Astrocyte of the cerebellum (primary cell): ENCODE measurements around the gene CAMTA1.

Experiments used
- DNase-seq: peaks from one replicate; pipeline ENCODE4 v3.0.0-alpha.2; 2011; ENCODE audit warnings: low read depth
- H3K4me3 ChIP-seq: 2 replicates; pipeline ENCODE4 v1.5.1; 2011; ENCODE audit warnings: mild to moderate bottlenecking, low read depth, low read length, moderate library complexity
- in situ Hi-C: cut with HindIII; loops from 2 replicates; pipeline ENCODE4 v1.10.0; 2017; ENCODE audit warnings: low sequenced_read_pairs
- TF ChIP-seq, protein P1 (sequence below): IDR thresholded peaks from 2 replicates; pipeline ENCODE4 v1.5.1; 2012; ENCODE audit warnings: low read length, low read depth, moderate library complexity, mild to moderate bottlenecking; ENCODE audit errors: missing control alignments

CAMTA1 gene

DNA sequence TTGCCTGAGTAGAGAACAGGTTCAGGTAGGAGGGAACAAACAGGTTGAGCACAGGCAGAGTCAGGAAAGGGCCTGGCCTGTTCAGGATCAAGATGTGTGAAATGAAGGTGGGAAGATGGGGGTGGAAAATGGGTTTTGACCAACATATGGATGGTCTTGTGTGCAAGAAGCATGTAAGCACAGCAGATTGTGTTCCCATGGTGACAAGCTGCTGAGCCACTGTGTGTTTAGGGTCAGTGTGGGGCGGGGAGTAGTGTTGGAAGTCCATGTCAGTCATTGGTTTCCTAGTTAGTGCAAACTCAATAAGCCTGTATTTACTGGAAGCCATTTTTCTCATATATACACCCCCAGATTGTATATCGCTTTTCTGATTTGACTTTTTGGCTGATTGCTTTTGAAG, 111.9 kb downstream of the CAMTA1 start:
- DNase-seq, result no peak
- H3K4me3 ChIP-seq, result no peak overlapping the region
- in situ Hi-C loops, result no loop called here
- TF ChIP-seq, protein P1, sequence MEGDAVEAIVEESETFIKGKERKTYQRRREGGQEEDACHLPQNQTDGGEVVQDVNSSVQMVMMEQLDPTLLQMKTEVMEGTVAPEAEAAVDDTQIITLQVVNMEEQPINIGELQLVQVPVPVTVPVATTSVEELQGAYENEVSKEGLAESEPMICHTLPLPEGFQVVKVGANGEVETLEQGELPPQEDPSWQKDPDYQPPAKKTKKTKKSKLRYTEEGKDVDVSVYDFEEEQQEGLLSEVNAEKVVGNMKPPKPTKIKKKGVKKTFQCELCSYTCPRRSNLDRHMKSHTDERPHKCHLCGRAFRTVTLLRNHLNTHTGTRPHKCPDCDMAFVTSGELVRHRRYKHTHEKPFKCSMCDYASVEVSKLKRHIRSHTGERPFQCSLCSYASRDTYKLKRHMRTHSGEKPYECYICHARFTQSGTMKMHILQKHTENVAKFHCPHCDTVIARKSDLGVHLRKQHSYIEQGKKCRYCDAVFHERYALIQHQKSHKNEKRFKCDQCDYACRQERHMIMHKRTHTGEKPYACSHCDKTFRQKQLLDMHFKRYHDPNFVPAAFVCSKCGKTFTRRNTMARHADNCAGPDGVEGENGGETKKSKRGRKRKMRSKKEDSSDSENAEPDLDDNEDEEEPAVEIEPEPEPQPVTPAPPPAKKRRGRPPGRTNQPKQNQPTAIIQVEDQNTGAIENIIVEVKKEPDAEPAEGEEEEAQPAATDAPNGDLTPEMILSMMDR, result no peak

DNA sequence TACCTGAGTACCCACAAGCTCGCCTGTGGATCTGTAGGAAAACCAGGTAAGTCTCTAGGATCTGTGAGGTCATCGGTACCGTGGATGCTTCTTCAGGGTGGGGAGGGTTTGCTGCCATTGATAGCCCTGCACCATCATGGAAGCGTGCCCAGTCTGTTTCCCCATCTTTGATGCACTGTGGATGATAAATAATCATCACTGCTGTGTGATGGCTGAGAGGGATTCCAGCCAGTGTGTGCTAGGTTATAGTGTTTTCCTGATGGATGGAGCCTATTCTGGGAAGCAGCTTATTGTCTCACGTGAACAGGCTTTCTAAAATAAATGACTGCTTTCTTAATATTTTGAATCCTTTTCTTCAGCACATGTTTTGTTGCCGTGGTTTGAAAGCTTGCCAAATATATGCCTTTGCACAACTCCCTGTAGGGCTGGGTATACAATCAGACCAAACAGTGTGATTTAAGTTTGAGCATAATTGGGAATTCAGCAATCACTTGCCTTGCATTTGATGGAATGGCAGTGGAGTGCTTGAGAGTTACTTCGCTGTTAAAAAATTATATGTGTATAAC, 113.8 kb downstream of the CAMTA1 start:
- H3K4me3 ChIP-seq, result no peak overlapping the region
- DNase-seq, result no peak
- TF ChIP-seq, protein P1, result no peak
- in situ Hi-C loops, result no loop called here

DNA sequence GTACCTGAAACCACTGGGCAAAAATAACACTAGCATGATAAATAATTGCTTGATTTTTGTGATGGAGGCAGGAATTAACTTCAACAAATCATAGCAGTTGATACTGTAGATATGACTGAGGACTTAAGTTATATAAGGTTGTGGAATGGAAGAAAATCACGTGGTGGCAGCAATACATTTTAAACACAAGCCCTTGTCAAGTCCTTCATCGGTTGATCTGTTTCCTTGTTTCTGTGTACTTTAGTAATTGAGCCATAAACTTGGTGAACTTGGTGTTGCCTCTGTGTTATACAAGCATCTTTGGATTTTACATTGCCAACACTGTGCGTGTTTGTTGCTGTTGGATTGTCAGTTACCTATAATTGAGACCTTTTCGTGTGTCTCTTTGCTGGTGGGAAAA, 114.4 kb downstream of the CAMTA1 start:
- in situ Hi-C loops, result no loop called here
- TF ChIP-seq, protein P1, result no peak
- H3K4me3 ChIP-seq, result no peak overlapping the region
- DNase-seq, result no peak

DNA sequence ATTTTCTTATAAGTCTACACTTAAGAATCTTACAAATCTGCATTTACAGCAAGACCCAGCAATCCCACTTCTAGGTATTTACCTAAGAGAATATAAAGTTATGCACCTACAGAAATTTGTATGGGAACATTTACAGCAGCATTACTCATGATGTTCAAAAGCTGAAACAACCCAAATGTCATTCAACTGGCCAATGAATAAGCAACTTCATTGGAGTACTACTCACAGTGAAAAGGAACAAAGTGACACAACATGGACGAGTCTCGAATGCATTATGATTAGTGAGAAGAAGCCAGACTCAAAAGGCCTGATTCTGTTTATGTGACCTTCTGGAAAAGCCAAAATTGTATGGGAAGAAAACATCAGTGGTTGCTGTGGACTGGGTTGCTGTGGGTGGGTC, 116.9 kb downstream of the CAMTA1 start:
- in situ Hi-C loops, result no loop called here
- TF ChIP-seq, protein P1, result no peak
- no peak overlapping the region for H3K4me3 ChIP-seq
- no peak for DNase-seq

DNA sequence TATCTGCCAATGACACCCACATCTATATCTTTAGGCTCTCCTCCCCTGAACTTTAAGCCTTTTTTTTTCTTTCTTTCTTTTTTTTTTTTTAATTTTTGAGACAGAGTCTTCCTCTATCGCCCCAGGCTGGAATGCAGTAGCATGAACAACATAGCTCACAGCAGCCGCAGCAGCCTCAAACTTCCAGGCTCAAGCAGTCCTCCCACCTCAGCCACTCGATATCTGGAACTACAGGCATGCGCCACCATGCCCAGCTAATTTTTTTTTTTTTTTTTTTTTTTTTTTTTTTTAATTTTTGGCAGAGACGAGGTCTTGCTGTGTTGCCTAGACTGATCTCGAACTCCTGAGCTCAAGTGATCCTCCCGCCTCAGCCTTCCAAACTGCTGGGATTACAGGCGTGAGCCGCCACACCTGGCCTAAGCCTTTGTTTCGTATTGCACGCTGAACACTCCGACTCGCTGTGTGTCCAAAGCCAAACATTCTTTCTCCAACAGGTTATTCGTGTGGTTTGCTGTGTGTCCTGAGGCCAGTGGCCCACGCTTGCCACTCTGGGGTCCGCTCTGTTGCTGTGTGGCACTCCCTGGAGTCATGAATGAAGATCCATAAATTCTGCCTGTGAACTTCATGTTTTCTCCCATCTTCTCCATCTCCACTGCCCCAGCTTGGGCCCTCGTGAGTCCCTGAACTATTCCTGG, 119.4 kb downstream of the CAMTA1 start:
- TF ChIP-seq, protein P1, result no peak
- DNase-seq, result no peak
- in situ Hi-C loops, result no loop called here
- no peak overlapping the region for H3K4me3 ChIP-seq

DNA sequence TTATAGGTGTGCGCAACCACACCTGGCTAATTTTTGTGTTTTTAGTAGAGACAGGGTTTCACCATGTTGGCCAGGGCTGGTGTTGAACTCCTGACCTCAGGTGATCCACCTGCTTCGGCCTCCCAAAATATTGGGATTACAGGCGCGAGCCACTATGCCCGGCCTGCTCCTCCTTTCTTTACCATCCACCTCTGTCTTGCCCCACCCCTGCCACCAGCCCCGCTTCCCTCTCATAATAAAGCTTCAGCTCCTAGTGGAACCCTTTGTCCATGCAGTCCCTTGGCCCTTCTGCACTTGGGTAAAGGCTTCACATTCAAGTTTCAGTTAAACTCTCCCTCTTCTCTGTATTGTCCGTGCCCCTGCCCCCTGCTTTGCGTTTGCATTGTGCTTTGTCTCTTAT, 120.1 kb downstream of the CAMTA1 start:
- TF ChIP-seq, protein P1, result no peak
- no peak for DNase-seq
- in situ Hi-C loops, result no loop called here
- no peak overlapping the region for H3K4me3 ChIP-seq
